CD4-positive, alpha-beta memory T cell (primary cell): ENCODE results near the gene NUDT7. TPM values are rescaled to one million over a fixed set of nuclear protein-coding genes. Genes with fewer than 3 reads are reported as not detected.

Experiments
- CTCF ChIA-PET: fragments of 350-600 bp; sonication (Branson Sonifier 250); formaldehyde crosslinking; loops from one replicate; lab custom pipeline; 2021; ENCODE audit warnings: inconsistent platforms; ENCODE audit not compliant: partially characterized antibody; lab: Charles Lee
- POLR2A ChIA-PET: fragments of 350-600 bp; sonication (Branson Sonifier 250); formaldehyde crosslinking; loops from one replicate; lab custom pipeline; 2021; ENCODE audit not compliant: partially characterized antibody; lab: Charles Lee
- DNase-seq, 5 donors: peaks; one replicate each; pipeline versions ENCODE4 v3.0.0 to v3.0.0-alpha.2; 2020 to 2022; ENCODE audit warnings: mixed read lengths in 1 of 5
- H3K27ac ChIP-seq: one replicate; pipeline ENCODE4 v1.7.0; 2013; ENCODE audit warnings: low read depth, low read length
- H3K27me3 ChIP-seq: 2 replicates; pipeline ENCODE4 v1.7.0; 2013; ENCODE audit warnings: mild to moderate bottlenecking, low read length, moderate library complexity; ENCODE audit not compliant: insufficient read depth
- H3K36me3 ChIP-seq: 2 replicates; pipeline ENCODE4 v1.7.0; 2013; ENCODE audit warnings: mild to moderate bottlenecking, low read length, moderate library complexity; ENCODE audit not compliant: insufficient read depth
- H3K4me1 ChIP-seq: 2 replicates; pipeline ENCODE4 v1.7.0; 2013; ENCODE audit warnings: mild to moderate bottlenecking, low read length, moderate library complexity; ENCODE audit not compliant: insufficient read depth
- H3K4me3 ChIP-seq, 2 donors: one replicate each; pipeline ENCODE4 v1.7.0; 2013; ENCODE audit warnings: low read length in 2 of 2, mild to moderate bottlenecking in 1 of 2
- H3K9me3 ChIP-seq, 2 donors: one replicate each; pipeline ENCODE4 v1.7.0; 2013; ENCODE audit warnings: low read length in 2 of 2, control low read depth in 1 of 2; ENCODE audit not compliant: control insufficient read depth in 1 of 2
- H3K27ac Mint-ChIP-seq, 7 donors: one replicate each; pipeline ENCODE4 v1.8.0; 2020 to 2021; ENCODE audit warnings: mixed read lengths in 7 of 7, mild to moderate bottlenecking in 6 of 7, inconsistent platforms in 3 of 7, moderate library complexity in 3 of 7
- H3K27me3 Mint-ChIP-seq, 2 donors: one replicate each; pipeline ENCODE4 v1.8.0; 2020 to 2021; ENCODE audit warnings: mixed read lengths in 2 of 2
- H3K36me3 Mint-ChIP-seq, 2 donors: one replicate each; pipeline ENCODE4 v1.8.0; 2020 to 2021; ENCODE audit warnings: mixed read lengths in 2 of 2, inconsistent platforms in 1 of 2, mild to moderate bottlenecking in 1 of 2
- H3K4me1 Mint-ChIP-seq, 4 donors: one replicate each; pipeline ENCODE4 v1.8.0; 2020 to 2021; ENCODE audit warnings: mixed read lengths in 4 of 4, mild to moderate bottlenecking in 1 of 4
- H3K4me3 Mint-ChIP-seq, 8 donors: one replicate each; pipeline ENCODE4 v1.8.0; 2020 to 2021; ENCODE audit warnings: mixed read lengths in 8 of 8, mild to moderate bottlenecking in 7 of 8, moderate library complexity in 6 of 8, inconsistent platforms in 3 of 8
- H3K9me3 Mint-ChIP-seq, 8 donors: one replicate each; pipeline ENCODE4 v1.8.0; 2020 to 2021; ENCODE audit warnings: mixed read lengths in 8 of 8, mild to moderate bottlenecking in 5 of 8, inconsistent platforms in 3 of 8, moderate library complexity in 1 of 8
- intact Hi-C: fragments of 100-400 bp; cut with micrococcal nuclease; formaldehyde crosslinking; loops from one replicate; pipeline ENCODE4 v1.15.1; 2023
- polyA plus RNA-seq, 2 donors: library from polyadenylated mRNA; unstranded; fragments of 300-500 nt; fragmentation: Illumina TruSeq; gene quantifications; one replicate each; pipeline ENCODE4 v1.2.3, GENCODE V29; 2021
- total RNA-seq, 2 experiments: library from RNA; stranded (reverse); gene quantifications; one replicate each; pipeline ENCODE4 v1.2.3, GENCODE V29; 2021

NUDT7 gene
- total and polyA plus RNA-seq, 4 experiments from 2014 or later, result 9.8 to 17.4 (median 11.5) TPM

DNA sequence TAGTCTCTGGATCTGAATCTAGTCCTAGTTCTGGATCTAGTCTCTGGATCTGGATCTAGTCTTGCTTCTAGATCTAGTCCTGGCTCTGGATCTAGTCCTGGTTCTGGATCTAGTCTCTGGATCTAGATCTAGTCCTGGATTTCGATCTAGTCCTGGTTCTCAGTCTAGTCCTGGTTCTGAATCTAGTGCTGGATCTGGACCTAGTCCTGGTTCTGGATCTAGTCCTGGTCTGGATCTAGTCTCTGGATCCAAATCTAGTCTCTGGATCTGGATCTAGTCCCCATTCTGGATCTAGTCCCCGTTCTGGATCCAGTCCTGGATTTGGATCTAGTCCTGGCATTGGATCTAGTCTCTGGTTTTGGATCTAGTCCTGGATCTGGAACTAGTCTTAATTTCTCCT lies 36.2 kb downstream of the NUDT7 start:
- Mint-ChIP-seq H3K9me3 (peaks cover 0 to 2% (median 0%) of the 10 kb centered on the region in 8 donors), H3K4me3 (no peak overlapping the region)
- intact Hi-C loops, result no loop called here

DNA sequence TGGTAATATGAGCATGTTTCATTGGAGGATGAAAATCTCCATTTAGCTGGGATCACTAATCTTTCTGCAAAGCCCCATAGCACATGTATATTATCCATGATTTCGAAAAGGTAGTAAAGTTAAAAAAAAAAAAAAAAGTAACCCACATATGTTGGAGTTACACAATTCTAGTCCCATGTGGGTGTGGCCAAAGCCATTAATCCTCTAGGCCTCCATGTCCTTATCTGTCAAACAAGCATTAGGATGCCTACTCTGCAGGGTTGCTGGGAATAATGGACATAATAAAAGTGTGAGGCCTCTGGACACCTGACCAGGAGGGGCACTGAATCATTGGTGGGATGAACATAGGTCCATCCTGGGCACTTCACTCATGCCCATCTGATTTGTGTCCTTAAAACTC lies 36.9 kb downstream of the NUDT7 start:
- no peak overlapping the region for H3K27ac ChIP-seq
- intact Hi-C loops, result no loop called here
- H3K36me3 ChIP-seq, result no peaks in the 10 kb centered on the region
- no peak overlapping the region for H3K4me3 Mint-ChIP-seq
- no peaks in the 10 kb centered on the region for H3K4me1 ChIP-seq
- no peaks in the 10 kb centered on the region for H3K36me3 Mint-ChIP-seq
- no peaks in the 10 kb centered on the region for H3K9me3 ChIP-seq
- no peak for DNase-seq
- no peak overlapping the region for H3K27ac Mint-ChIP-seq
- no peaks in the 10 kb centered on the region for H3K27me3 ChIP-seq
- peaks cover 9 to 13% of the 10 kb centered on the region in 2 donors for H3K27me3 Mint-ChIP-seq
- H3K4me3 ChIP-seq, result no peak overlapping the region
- H3K4me1 Mint-ChIP-seq, result no peaks in the 10 kb centered on the region
- ChIA-PET CTCF (no interaction called here), POLR2A (no interaction called here)
- peaks cover 0 to 2% (median 0%) of the 10 kb centered on the region in 8 donors for H3K9me3 Mint-ChIP-seq

More for the DNA sequence above, 36.2 kb downstream of the NUDT7 start:
- Mint-ChIP-seq H3K4me1 (no peaks in the 10 kb centered on the region), H3K27ac (no peak overlapping the region), H3K27me3 (peaks cover 9 to 16% of the 10 kb centered on the region in 2 donors), H3K36me3 (no peaks in the 10 kb centered on the region)
- Histone ChIP-seq H3K4me3 (no peak overlapping the region), H3K27ac (no peak overlapping the region), H3K27me3 (no peaks in the 10 kb centered on the region), H3K9me3 (no peaks in the 10 kb centered on the region), H3K36me3 (no peaks in the 10 kb centered on the region), H3K4me1 (no peaks in the 10 kb centered on the region)
- CTCF ChIA-PET, result no interaction called here
- no peak for DNase-seq
- POLR2A ChIA-PET, result no interaction called here

DNA sequence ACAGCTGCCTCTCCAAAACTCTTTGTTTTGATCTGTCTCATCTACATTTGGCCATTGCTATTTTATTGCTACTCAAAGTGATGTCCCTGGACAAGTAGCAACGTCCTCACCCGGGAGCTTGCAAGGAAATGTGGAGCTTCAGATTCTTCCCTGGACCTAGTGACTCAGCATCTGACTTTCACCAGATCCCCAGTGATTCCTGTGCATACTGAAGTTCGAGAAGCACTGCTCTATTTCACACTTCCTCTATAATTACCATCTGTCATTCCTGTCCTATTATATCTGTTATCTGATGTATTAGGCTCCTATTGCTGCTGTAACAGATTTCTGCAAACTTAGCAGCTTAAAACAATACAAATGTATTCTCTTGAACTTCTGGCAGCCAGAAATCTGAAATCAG lies 37.5 kb downstream of the NUDT7 start:
- H3K4me1 Mint-ChIP-seq, result no peaks in the 10 kb centered on the region
- H3K36me3 Mint-ChIP-seq, result no peaks in the 10 kb centered on the region
- Histone ChIP-seq H3K36me3 (no peaks in the 10 kb centered on the region), H3K27ac (no peak overlapping the region), H3K9me3 (no peaks in the 10 kb centered on the region), H3K27me3 (no peaks in the 10 kb centered on the region), H3K4me3 (no peak overlapping the region), H3K4me1 (no peaks in the 10 kb centered on the region)
- intact Hi-C loops, result no loop called here
- H3K27me3 Mint-ChIP-seq, result peaks cover 9 to 13% of the 10 kb centered on the region in 2 donors
- no peak overlapping the region for H3K4me3 Mint-ChIP-seq
- H3K27ac Mint-ChIP-seq, result no peak overlapping the region
- CTCF ChIA-PET, result no interaction called here
- POLR2A ChIA-PET, result no interaction called here
- peaks cover 0 to 2% (median 0%) of the 10 kb centered on the region in 8 donors for H3K9me3 Mint-ChIP-seq
- no peak for DNase-seq

DNA sequence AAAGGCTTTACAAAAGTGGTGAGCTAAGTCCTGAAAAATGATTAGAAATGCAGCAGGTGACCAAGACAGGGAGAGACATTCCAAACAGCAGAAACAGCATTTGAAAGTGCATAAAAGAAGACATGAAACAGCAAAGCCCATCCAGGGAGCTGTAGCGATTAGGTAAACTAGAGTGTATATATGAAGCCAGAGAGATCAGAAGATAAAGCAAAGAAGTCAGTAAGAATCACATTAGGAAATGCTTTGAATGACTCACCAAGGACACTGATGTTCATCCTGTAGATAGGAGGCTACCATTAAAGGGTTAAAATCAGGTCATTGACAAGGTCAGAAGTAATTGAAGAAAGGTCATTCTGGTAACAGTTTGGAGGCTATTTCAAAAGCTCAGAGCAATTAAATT lies 38.5 kb downstream of the NUDT7 start:
- no peak overlapping the region for H3K27ac Mint-ChIP-seq
- no peak overlapping the region for H3K4me3 Mint-ChIP-seq
- no peak for DNase-seq
- POLR2A ChIA-PET, result no interaction called here
- intact Hi-C loops, result no loop called here
- H3K27me3 ChIP-seq, result no peaks in the 10 kb centered on the region
- H3K4me1 Mint-ChIP-seq, result no peaks in the 10 kb centered on the region
- H3K4me3 ChIP-seq, result no peak overlapping the region
- H3K4me1 ChIP-seq, result no peaks in the 10 kb centered on the region
- H3K36me3 Mint-ChIP-seq, result no peaks in the 10 kb centered on the region
- H3K27ac ChIP-seq, result no peak overlapping the region
- CTCF ChIA-PET, result no interaction called here
- peaks cover 7% of the 10 kb centered on the region in 2 donors for H3K27me3 Mint-ChIP-seq
- H3K36me3 ChIP-seq, result no peaks in the 10 kb centered on the region
- H3K9me3 ChIP-seq, result no peaks in the 10 kb centered on the region
- peaks cover 0 to 2% (median 0%) of the 10 kb centered on the region in 8 donors for H3K9me3 Mint-ChIP-seq

DNA sequence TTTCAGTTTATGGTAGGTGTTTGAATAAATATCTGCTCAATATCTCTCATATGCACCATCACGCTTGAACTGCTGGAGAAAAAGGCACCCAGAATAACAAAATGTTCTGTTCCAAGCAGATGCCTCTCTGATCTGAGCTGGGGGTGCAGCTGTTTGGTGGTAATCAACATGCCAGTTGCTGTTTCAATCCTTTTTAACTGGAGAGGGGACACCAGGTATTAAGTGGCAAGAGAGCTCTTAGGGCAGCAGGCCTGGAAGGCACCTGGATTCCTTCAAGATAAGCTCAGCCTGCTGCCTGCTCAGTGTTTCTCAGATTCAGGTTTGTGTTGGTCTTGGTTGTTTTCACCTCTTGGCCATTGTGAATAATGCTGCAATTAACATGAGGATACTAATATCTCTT lies 38.9 kb downstream of the NUDT7 start:
- Mint-ChIP-seq H3K36me3 (no peaks in the 10 kb centered on the region), H3K4me1 (no peaks in the 10 kb centered on the region), H3K4me3 (no peak overlapping the region), H3K9me3 (peaks cover 0 to 2% (median 0%) of the 10 kb centered on the region in 8 donors), H3K27ac (no peak overlapping the region), H3K27me3 (peaks cover 4 to 7% of the 10 kb centered on the region in 2 donors)
- intact Hi-C loops, result no loop called here
- CTCF ChIA-PET, result no interaction called here
- H3K36me3 ChIP-seq, result no peaks in the 10 kb centered on the region
- H3K4me1 ChIP-seq, result no peaks in the 10 kb centered on the region
- DNase-seq, result no peak
- POLR2A ChIA-PET, result no interaction called here
- H3K9me3 ChIP-seq, result no peaks in the 10 kb centered on the region
- no peak overlapping the region for H3K4me3 ChIP-seq
- H3K27ac ChIP-seq, result no peak overlapping the region
- no peaks in the 10 kb centered on the region for H3K27me3 ChIP-seq

DNA sequence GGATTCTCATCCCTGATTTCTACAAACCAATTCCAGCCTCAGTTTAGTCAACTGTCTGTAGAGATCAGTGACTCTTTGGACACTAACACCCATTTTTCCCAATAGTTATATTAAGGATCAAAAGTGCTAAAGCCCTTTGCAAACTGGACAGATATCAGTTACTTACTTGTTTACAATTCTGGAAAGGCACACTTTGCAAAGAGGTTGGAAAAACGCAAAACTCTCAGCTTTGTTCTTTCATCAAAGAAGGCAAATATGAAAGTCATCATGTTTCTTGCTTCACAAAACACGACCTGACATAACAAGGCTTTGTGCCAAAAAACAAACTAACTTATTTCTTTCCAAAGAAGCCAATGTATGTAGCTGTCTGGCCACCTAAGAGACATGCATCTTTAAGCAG lies 39.9 kb downstream of the NUDT7 start:
- Histone ChIP-seq H3K27me3 (no peaks in the 10 kb centered on the region), H3K9me3 (no peaks in the 10 kb centered on the region), H3K4me1 (no peaks in the 10 kb centered on the region), H3K27ac (no peak overlapping the region), H3K4me3 (no peak overlapping the region), H3K36me3 (no peaks in the 10 kb centered on the region)
- DNase-seq, result no peak
- ChIA-PET CTCF (no interaction called here), POLR2A (no interaction called here)
- Mint-ChIP-seq H3K4me3 (no peak overlapping the region), H3K4me1 (no peaks in the 10 kb centered on the region), H3K9me3 (peaks cover 0 to 2% (median 0%) of the 10 kb centered on the region in 8 donors), H3K27ac (no peak overlapping the region), H3K27me3 (peaks cover 4 to 7% of the 10 kb centered on the region in 2 donors), H3K36me3 (no peaks in the 10 kb centered on the region)
- intact Hi-C loops, result no loop called here

DNA sequence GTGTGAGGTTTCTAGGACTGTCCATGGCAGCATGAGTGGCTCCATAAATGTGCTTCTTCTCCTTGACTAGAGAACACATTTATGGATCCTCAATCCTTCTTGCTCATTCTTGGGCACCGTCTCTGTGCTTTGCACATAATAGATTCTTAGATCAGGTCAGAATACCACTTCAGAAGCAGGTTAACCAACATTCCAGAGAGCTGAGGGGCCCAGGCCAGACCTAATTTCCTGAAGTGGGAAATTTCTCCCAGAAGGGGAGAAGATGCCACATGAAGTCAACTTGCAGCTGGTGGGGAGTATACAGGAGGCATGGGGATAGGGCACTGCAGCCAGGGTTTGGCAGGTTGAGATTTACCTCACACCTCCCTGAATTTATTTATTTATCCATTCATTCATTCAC lies 41.7 kb downstream of the NUDT7 start:
- intact Hi-C loops, result no loop called here
- no peak overlapping the region for H3K4me3 ChIP-seq
- Mint-ChIP-seq H3K27me3 (peaks cover 6 to 9% of the 10 kb centered on the region in 2 donors), H3K4me1 (no peaks in the 10 kb centered on the region), H3K36me3 (no peaks in the 10 kb centered on the region), H3K4me3 (no peak overlapping the region), H3K9me3 (peaks cover 0 to 2% (median 0%) of the 10 kb centered on the region in 8 donors), H3K27ac (no peak overlapping the region)
- no peaks in the 10 kb centered on the region for H3K4me1 ChIP-seq
- no peaks in the 10 kb centered on the region for H3K36me3 ChIP-seq
- ChIA-PET CTCF (no interaction called here), POLR2A (no interaction called here)
- no peak for DNase-seq
- H3K9me3 ChIP-seq, result no peaks in the 10 kb centered on the region
- H3K27ac ChIP-seq, result no peak overlapping the region
- H3K27me3 ChIP-seq, result no peaks in the 10 kb centered on the region

DNA sequence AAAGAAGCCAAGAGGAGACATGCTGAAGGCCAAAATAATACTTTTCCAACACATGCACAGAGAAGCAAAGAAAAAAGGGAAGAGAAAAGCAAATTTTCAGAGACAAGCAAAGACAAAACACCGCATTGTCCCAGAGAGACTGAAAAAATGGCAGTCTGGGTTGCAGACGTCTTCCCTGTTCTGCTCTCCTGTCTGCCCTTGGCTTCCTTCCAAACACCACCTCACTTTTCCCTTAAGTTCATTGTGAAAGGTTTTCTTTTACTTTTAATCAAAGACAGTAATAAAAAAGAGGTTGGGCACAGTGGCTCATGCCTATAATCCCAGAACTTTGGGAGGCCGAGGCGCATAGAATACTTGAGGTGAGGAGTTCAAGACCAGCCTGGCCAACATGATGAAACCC lies 44.9 kb downstream of the NUDT7 start:
- ChIA-PET POLR2A (no interaction called here), CTCF (no interaction called here)
- no peak overlapping the region for H3K4me3 Mint-ChIP-seq
- no peaks in the 10 kb centered on the region for H3K4me1 Mint-ChIP-seq
- no peak overlapping the region for H3K27ac Mint-ChIP-seq
- Histone ChIP-seq H3K4me1 (no peaks in the 10 kb centered on the region), H3K9me3 (no peaks in the 10 kb centered on the region), H3K4me3 (no peak overlapping the region), H3K27ac (no peak overlapping the region), H3K36me3 (no peaks in the 10 kb centered on the region), H3K27me3 (no peaks in the 10 kb centered on the region)
- H3K27me3 Mint-ChIP-seq, result peaks cover 6 to 9% of the 10 kb centered on the region in 2 donors
- DNase-seq, result no peak
- intact Hi-C loops, result no loop called here
- H3K9me3 Mint-ChIP-seq, result peaks cover 0 to 2% (median 0%) of the 10 kb centered on the region in 8 donors
- H3K36me3 Mint-ChIP-seq, result no peaks in the 10 kb centered on the region
